SH-SY5Y (cell line): ENCODE measurements around the gene LCNL1.

Experiments
- GATA2 ChIP-seq: IDR thresholded peaks from 2 replicates; pipeline ENCODE4 v1.6.1; 2011; ENCODE audit warnings: mild to moderate bottlenecking, low read depth, low read length
- GATA3 ChIP-seq: IDR thresholded peaks from 2 replicates; pipeline ENCODE4 v1.6.1; 2011; ENCODE audit warnings: low read depth, mild to moderate bottlenecking, low read length, moderate library complexity

GRCh38 chr9:137018761-137019559, 36.2 kb downstream of the LCNL1 start:
- no peak for TF ChIP-seq GATA2
- no peak for TF ChIP-seq GATA3
